HepG2 (cell line): ENCODE results near the gene R3HCC1L.

Experiments used
- GLI4 ChIP-seq: sonication (generic); formaldehyde crosslinking; IDR thresholded peaks from 2 replicates; pipeline ENCODE4 v1.5.1; 2020; ENCODE audit warnings: missing genetic modification reagents, mild to moderate bottlenecking, moderate library complexity, borderline replicate concordance
- MLX ChIP-seq: IDR thresholded peaks from 2 replicates; pipeline ENCODE4 v1.6.1; 2016
- NR2F6 ChIP-seq, 2 experiments: IDR thresholded peaks; 2 replicates each; pipeline ENCODE4 v1.6.1; 2016; ENCODE audit warnings: antibody characterized with exemption in 1 of 2, mild to moderate bottlenecking in 1 of 2
- POLR2AphosphoS5 ChIP-seq: IDR thresholded peaks from 2 replicates; pipeline ENCODE4 v1.6.1; 2012; ENCODE audit warnings: low read depth, low read length
- REST ChIP-seq, 2 experiments: IDR thresholded peaks; 2 replicates each; pipeline ENCODE4 v1.6.1; 2011 to 2012; ENCODE audit warnings: low read length in 2 of 2, borderline replicate concordance in 1 of 2, low read depth in 1 of 2, mild to moderate bottlenecking in 1 of 2, moderate library complexity in 1 of 2
- SMARCC2 ChIP-seq: fragments of 450-650 bp; IDR thresholded peaks from 2 replicates; pipeline ENCODE4 v1.6.1; 2017; ENCODE audit warnings: antibody characterized with exemption, mild to moderate bottlenecking
- ZNF30 ChIP-seq: sonication (generic); formaldehyde crosslinking; IDR thresholded peaks from 2 replicates; pipeline ENCODE4 v1.5.0; 2020; ENCODE audit warnings: mild to moderate bottlenecking, missing genetic modification reagents
- ZNF468 ChIP-seq: sonication (generic); formaldehyde crosslinking; IDR thresholded peaks from 2 replicates; pipeline ENCODE4 v1.8.0; 2022; ENCODE audit warnings: mild to moderate bottlenecking, moderate library complexity, missing genetic modification reagents

GRCh38 chr10:98246911-98247805 is 112.7 kb downstream of the R3HCC1L start:
- TF ChIP-seq NR2F6 (IDR thresholded peaks at IDR 0.05) (no peak), NR2F6 (CRISPR knock-in tag; IDR thresholded peaks at IDR 0.05) (no peak), ZNF30 (CRISPR knock-in tag) (no peak), REST (IDR thresholded peaks at IDR 0.05; ENCODE audit: borderline replicate concordance in 1 of 2, low read depth in 1 of 2, low read length in 2 of 2) (no peak), ZNF468 (CRISPR knock-in tag) (no peak), SMARCC2 (no peak), POLR2AphosphoS5 (no peak), MLX (CRISPR knock-in tag) (no peak), GLI4 (CRISPR knock-in tag) (no peak)
